Endothelial cell of umbilical vein (primary cell): Measurements from ENCODE around the gene SH3PXD2B. TPM values are rescaled to one million over a fixed set of nuclear protein-coding genes. Genes with fewer than 3 reads are reported as not detected.

Source experiments
- BruUV-seq: library from RNA; stranded (reverse); fragments of 400-500 nt; replicated peaks from 2 replicates; lab custom pipeline; 2021; lab: Mats Ljungman, UMichigan
- CTCF ChIA-PET: fragments of 300-600, 350-600 bp; sonication (Branson Sonifier 250); formaldehyde crosslinking; loops from one replicate; lab custom pipeline; 2021; ENCODE audit warnings: antibody characterized with exemption, inconsistent platforms; lab: Charles Lee
- POLR2A ChIA-PET: fragments of 300-600, 350-600 bp; sonication (Branson Sonifier 250); formaldehyde crosslinking; loops from one replicate; lab custom pipeline; 2021; ENCODE audit warnings: antibody characterized with exemption, inconsistent platforms; lab: Charles Lee
- DNase-seq: peaks from one replicate; pipeline ENCODE4 v3.0.0-alpha.2; 2011; ENCODE audit warnings: low read depth, low spot score
- FAIRE-seq: peaks from 2 replicates; lab custom pipeline; 2011; peaks lifted over from hg19 to GRCh38; lab: Jason Lieb, UNC
- H2AFZ ChIP-seq: 2 replicates; pipeline ENCODE4 v1.6.0; 2012; ENCODE audit warnings: low read depth, low read length, control low read depth, inconsistent platforms
- H3K27ac ChIP-seq: 2 replicates; pipeline ENCODE4 v1.5.1; 2011; ENCODE audit warnings: low read depth, mild to moderate bottlenecking, control low read depth, low read length, moderate library complexity; ENCODE audit not compliant: insufficient read depth
- H3K27me3 ChIP-seq, 2 experiments: 2 replicates each; pipeline versions ENCODE4 v1.6.0 to v1.6.1; 2011; ENCODE audit warnings: low read length in 2 of 2, mixed read lengths in 1 of 2; ENCODE audit not compliant: control insufficient read depth in 2 of 2, insufficient read depth in 2 of 2
- H3K36me3 ChIP-seq, 2 experiments: 2 replicates in 1 of 2; 3 replicates in 1 of 2; pipeline ENCODE4 v1.5.1; 2011; ENCODE audit warnings: low read length in 2 of 2, mild to moderate bottlenecking in 1 of 2, moderate library complexity in 1 of 2; ENCODE audit not compliant: control insufficient read depth in 2 of 2, insufficient read depth in 2 of 2; ENCODE audit errors: extremely low read depth in 1 of 2
- H3K4me1 ChIP-seq: 3 replicates; pipeline ENCODE4 v1.5.1; 2011; ENCODE audit warnings: mild to moderate bottlenecking, low read length; ENCODE audit not compliant: control insufficient read depth, insufficient read depth; ENCODE audit errors: extremely low read depth
- H3K4me2 ChIP-seq: 2 replicates; pipeline ENCODE4 v1.6.1; 2011; ENCODE audit warnings: low read length, control low read depth, mixed read lengths; ENCODE audit not compliant: insufficient read depth
- H3K4me3 ChIP-seq, 3 experiments: fragments of 200-600 bp in 1 of 3; sonication (generic), shearing (Covaris generic) in 1 of 3; replicated peaks in 1 of 3; 2 replicates each; pipeline ENCODE4 v1.5.1; 2011 to 2016; ENCODE audit warnings: control low read depth in 3 of 3, low read length in 3 of 3, mild to moderate bottlenecking in 2 of 3, inconsistent platforms in 1 of 3, low read depth in 1 of 3, moderate library complexity in 1 of 3; ENCODE audit not compliant: insufficient read depth in 1 of 3
- H3K79me2 ChIP-seq: 2 replicates; pipeline ENCODE4 v1.6.0; 2012; ENCODE audit warnings: low read length, inconsistent platforms; ENCODE audit not compliant: control insufficient read depth, insufficient read depth
- H3K9ac ChIP-seq: replicated peaks from 2 replicates; pipeline ENCODE3; 2011; ENCODE audit warnings: low read length, control low read depth; ENCODE audit not compliant: insufficient read depth; ENCODE audit errors: extremely low read depth
- H3K9me1 ChIP-seq: replicated peaks from 3 replicates; pipeline ENCODE4 v1.6.0; 2011; ENCODE audit warnings: mild to moderate bottlenecking, low read length; ENCODE audit not compliant: control insufficient read depth, insufficient read depth; ENCODE audit errors: extremely low read depth
- H3K9me3 ChIP-seq: replicated peaks from 2 replicates; pipeline ENCODE4 v1.5.1; 2012; ENCODE audit warnings: low read length, inconsistent platforms; ENCODE audit not compliant: control insufficient read depth, insufficient read depth
- H4K20me1 ChIP-seq: replicated peaks from 2 replicates; pipeline ENCODE3; 2011; ENCODE audit warnings: mild to moderate bottlenecking, low read length; ENCODE audit not compliant: control insufficient read depth, insufficient read depth; ENCODE audit errors: extremely low read depth
- CTCF ChIP-seq, 2 donors: IDR thresholded peaks; 1 replicate in 1 of 2; 2 replicates in 1 of 2; pipeline ENCODE4 v1.5.1; 2011; ENCODE audit warnings: low read length in 2 of 2, mild to moderate bottlenecking in 2 of 2, moderate library complexity in 2 of 2, control low read depth in 1 of 2, inconsistent platforms in 1 of 2, low read depth in 1 of 2; ENCODE audit not compliant: insufficient read depth in 1 of 2; ENCODE audit errors: extremely low read depth in 1 of 2
- EZH2 ChIP-seq: IDR thresholded peaks from 2 replicates; pipeline ENCODE4 v1.6.1; 2012; ENCODE audit warnings: borderline replicate concordance, low read depth, mild to moderate bottlenecking, moderate library complexity, low read length, inconsistent platforms; ENCODE audit not compliant: severe bottlenecking
- FOS ChIP-seq: IDR thresholded peaks from 2 replicates; pipeline ENCODE4 v1.6.1; 2011; ENCODE audit warnings: mild to moderate bottlenecking, low read length, moderate library complexity, borderline replicate concordance; ENCODE audit not compliant: insufficient read depth
- GATA2 ChIP-seq: IDR thresholded peaks from 2 replicates; pipeline ENCODE4 v1.7.0; 2011; ENCODE audit warnings: low read depth, mild to moderate bottlenecking, moderate library complexity, mixed read lengths, low read length; ENCODE audit not compliant: insufficient read length, insufficient read depth
- JUN ChIP-seq: IDR thresholded peaks from 2 replicates; pipeline ENCODE4 v1.6.1; 2011; ENCODE audit warnings: borderline replicate concordance, low read depth; ENCODE audit not compliant: insufficient read length, insufficient read depth
- MAX ChIP-seq: IDR thresholded peaks from 2 replicates; pipeline ENCODE4 v1.6.1; 2011; ENCODE audit not compliant: insufficient read depth, insufficient read length
- MYC ChIP-seq: IDR thresholded peaks from one replicate; pipeline ENCODE4 v1.6.1; 2011; ENCODE audit warnings: mild to moderate bottlenecking, low read depth, low read length
- POLR2A ChIP-seq: IDR thresholded peaks from 2 replicates; pipeline ENCODE4 v1.6.1; 2012; ENCODE audit warnings: low read depth, mild to moderate bottlenecking, control low read depth, low read length
- POLR2AphosphoS5 ChIP-seq: IDR thresholded peaks from 2 replicates; pipeline ENCODE4 v1.6.1; 2012; ENCODE audit warnings: low read depth, mild to moderate bottlenecking, control low read depth, low read length, moderate library complexity; ENCODE audit not compliant: insufficient read depth
- dilution Hi-C: fragments of 300-500 bp; cut with MboI; formaldehyde crosslinking; loops from one replicate; pipeline ENCODE4 v1.15.0; 2019; ENCODE audit warnings: low sequenced_read_pairs; ENCODE audit not compliant: extremely low pct_ligation_motif_present
- intact Hi-C: fragments of 100-400 bp; cut with micrococcal nuclease; formaldehyde crosslinking; loops from one replicate; pipeline ENCODE4 v1.10.0; 2022
- polyA plus RNA-seq, 4 experiments: library from polyadenylated mRNA; depleted of rRNA in 3 of 4; stranded (reverse) in 3 of 4; unstranded in 1 of 4; fragments of >200 nt; gene quantifications; 2 replicates each; pipeline versions ENCODE4 v1.2.1 to v1.2.3, GENCODE V29; 2011 to 2012; ENCODE audit warnings: missing spikeins in 1 of 4
- total RNA-seq: library from RNA; stranded (reverse); gene quantifications from 2 replicates; pipeline ENCODE4 v1.2.3, GENCODE V29; 2021

Gene SH3PXD2B
- total and polyA plus RNA-seq, 2 donors (not counting 3 experiments of a cell fraction or from before 2014, with no cell fraction given) = 23.5 to 66.3 TPM

GRCh38 chr5:172433071-172433470 is 21.3 kb downstream of the SH3PXD2B start:
- Histone ChIP-seq H3K4me2 (no peak overlapping the region), H3K27me3 (no peaks in the 10 kb centered on the region), H3K4me1 (peaks cover 9% of the 10 kb centered on the region), H2AFZ (no peak overlapping the region), H3K9me1 (no peaks in the 10 kb centered on the region), H3K36me3 (peaks cover 0 to 3% of the 10 kb centered on the region in 2 experiments), H3K9ac (no peak overlapping the region), H4K20me1 (no peaks in the 10 kb centered on the region), H3K4me3 (no peak overlapping the region), H3K79me2 (peaks cover 72% of the 10 kb centered on the region), H3K9me3 (no peaks in the 10 kb centered on the region), H3K27ac (no peak overlapping the region)
- DNase-seq (no peak), FAIRE-seq (no peak)
- no TSS peak for BruUV-seq
- CTCF ChIA-PET = interaction anchor here (1.4 kb wide), 1 partner anchor 18 kb away, joined by 4 read pairs; no protein-coding TSS in a partner anchor
- POLR2A ChIA-PET = no interaction called here
- intact Hi-C loops = no loop called here
- dilution Hi-C loops = no loop called here
- no peak for TF ChIP-seq JUN
- no peak for TF ChIP-seq EZH2
- TF ChIP-seq MYC = no peak
- no peak for TF ChIP-seq GATA2
- no peak for TF ChIP-seq MAX
- no peak for TF ChIP-seq POLR2A
- TF ChIP-seq CTCF (IDR thresholded peaks at IDR 0.05; ENCODE audit: extremely low read depth in 1 of 2, insufficient read depth in 1 of 2, low read depth in 1 of 2, low read length in 2 of 2) = no peak
- no peak for TF ChIP-seq POLR2AphosphoS5
- no peak for TF ChIP-seq FOS
